PC-9 (cell line): ENCODE data around the gene ATG2A.

Experiments
- EZH2 ChIP-seq: fragments of 200-600 bp; sonication (generic); IDR thresholded peaks from 2 replicates; pipeline ENCODE4 v1.8.0; 2017; ENCODE audit warnings: antibody characterized with exemption, low read depth
- TF ChIP-seq, protein P1 (sequence below): fragments of 200-600 bp; sonication (generic); conservative IDR thresholded peaks from 2 replicates; pipeline ENCODE4 v1.6.1; 2017; ENCODE audit warnings: mixed run types, antibody characterized with exemption, mild to moderate bottlenecking, moderate library complexity

DNA sequence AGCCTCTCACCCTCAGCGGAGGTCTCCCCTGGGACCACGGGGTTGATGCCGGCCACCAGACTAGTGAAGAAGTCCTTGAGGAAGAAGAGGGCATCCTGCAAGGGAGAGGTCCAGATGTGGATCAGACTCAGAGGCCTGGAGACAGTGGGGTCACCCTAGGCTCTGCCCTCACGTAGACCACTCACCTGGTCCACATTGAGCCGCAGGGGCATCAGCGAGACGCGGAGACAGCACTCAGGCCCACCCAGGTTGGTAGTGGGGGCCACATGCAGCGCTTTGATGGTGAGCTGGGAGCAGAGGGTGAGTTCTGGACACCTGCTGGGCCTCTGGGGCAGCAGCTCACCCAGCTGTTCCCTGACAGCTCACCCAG is 18.9 kb downstream of the ATG2A start:
- TF ChIP-seq, protein P1, sequence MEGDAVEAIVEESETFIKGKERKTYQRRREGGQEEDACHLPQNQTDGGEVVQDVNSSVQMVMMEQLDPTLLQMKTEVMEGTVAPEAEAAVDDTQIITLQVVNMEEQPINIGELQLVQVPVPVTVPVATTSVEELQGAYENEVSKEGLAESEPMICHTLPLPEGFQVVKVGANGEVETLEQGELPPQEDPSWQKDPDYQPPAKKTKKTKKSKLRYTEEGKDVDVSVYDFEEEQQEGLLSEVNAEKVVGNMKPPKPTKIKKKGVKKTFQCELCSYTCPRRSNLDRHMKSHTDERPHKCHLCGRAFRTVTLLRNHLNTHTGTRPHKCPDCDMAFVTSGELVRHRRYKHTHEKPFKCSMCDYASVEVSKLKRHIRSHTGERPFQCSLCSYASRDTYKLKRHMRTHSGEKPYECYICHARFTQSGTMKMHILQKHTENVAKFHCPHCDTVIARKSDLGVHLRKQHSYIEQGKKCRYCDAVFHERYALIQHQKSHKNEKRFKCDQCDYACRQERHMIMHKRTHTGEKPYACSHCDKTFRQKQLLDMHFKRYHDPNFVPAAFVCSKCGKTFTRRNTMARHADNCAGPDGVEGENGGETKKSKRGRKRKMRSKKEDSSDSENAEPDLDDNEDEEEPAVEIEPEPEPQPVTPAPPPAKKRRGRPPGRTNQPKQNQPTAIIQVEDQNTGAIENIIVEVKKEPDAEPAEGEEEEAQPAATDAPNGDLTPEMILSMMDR = no peak
- TF ChIP-seq EZH2 = no peak
